Measurements from ENCODE around the gene WDR37.
"Not testable (repeated sequence)": the region's sequence is repeated elsewhere in the genome, so short reads cannot be mapped to it uniquely, and the experiment has no call there.

WDR37 gene

GRCh38 chr10:1156921-1157614 is 100.9 kb downstream of the WDR37 start:
- no peak for TF ChIP-seq EZH2 (IDR thresholded peaks at IDR 0.05; ENCODE audit: borderline replicate concordance, low read depth, low read length, severe bottlenecking)
- TF ChIP-seq, protein P1, sequence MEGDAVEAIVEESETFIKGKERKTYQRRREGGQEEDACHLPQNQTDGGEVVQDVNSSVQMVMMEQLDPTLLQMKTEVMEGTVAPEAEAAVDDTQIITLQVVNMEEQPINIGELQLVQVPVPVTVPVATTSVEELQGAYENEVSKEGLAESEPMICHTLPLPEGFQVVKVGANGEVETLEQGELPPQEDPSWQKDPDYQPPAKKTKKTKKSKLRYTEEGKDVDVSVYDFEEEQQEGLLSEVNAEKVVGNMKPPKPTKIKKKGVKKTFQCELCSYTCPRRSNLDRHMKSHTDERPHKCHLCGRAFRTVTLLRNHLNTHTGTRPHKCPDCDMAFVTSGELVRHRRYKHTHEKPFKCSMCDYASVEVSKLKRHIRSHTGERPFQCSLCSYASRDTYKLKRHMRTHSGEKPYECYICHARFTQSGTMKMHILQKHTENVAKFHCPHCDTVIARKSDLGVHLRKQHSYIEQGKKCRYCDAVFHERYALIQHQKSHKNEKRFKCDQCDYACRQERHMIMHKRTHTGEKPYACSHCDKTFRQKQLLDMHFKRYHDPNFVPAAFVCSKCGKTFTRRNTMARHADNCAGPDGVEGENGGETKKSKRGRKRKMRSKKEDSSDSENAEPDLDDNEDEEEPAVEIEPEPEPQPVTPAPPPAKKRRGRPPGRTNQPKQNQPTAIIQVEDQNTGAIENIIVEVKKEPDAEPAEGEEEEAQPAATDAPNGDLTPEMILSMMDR (IDR thresholded peaks at IDR 0.05; ENCODE audit: borderline replicate concordance, extremely low read depth, low read length, poor library complexity, severe bottlenecking), result no peak
- ATAC-seq (ENCODE audit: insufficient read depth, low read depth) (no peak), DNase-seq (no peak)
- Histone ChIP-seq H3K4me2 (ENCODE audit: insufficient read depth, low read length) (no peak overlapping the region), H3K27me3 (ENCODE audit: insufficient read depth, low read length, poor library complexity) (no peaks in the 10 kb centered on the region), H3K4me1 (ENCODE audit: insufficient read depth, low read length) (peaks cover 38% of the 10 kb centered on the region), H3K9me3 (ENCODE audit: insufficient read depth, low read length, severe bottlenecking) (no peaks in the 10 kb centered on the region), H4K20me1 (ENCODE audit: insufficient read depth, low read length) (no peaks in the 10 kb centered on the region), H3K9ac (ENCODE audit: low read depth, low read length) (no peak overlapping the region), H3K79me2 (ENCODE audit: insufficient read depth, low read length) (no peaks in the 10 kb centered on the region), H3K27ac (ENCODE audit: low read length) (no peak overlapping the region), H3K4me3 (ENCODE audit: low read depth in 1 of 2, low read length in 2 of 2) (no peak overlapping the region), H3K36me3 (ENCODE audit: insufficient read depth, low read length) (no peaks in the 10 kb centered on the region), H2AFZ (ENCODE audit: low read depth, low read length) (no peak overlapping the region)

GRCh38 chr10:1157615-1157933 is 101.4 kb downstream of the WDR37 start:
- no peaks in the 10 kb centered on the region for H4K20me1 ChIP-seq (ENCODE audit: insufficient read depth, low read length)
- no peak for DNase-seq
- H3K27me3 ChIP-seq (ENCODE audit: insufficient read depth, low read length, poor library complexity), result no peaks in the 10 kb centered on the region
- no peak overlapping the region for H3K9ac ChIP-seq (ENCODE audit: low read depth, low read length)
- no peaks in the 10 kb centered on the region for H3K9me3 ChIP-seq (ENCODE audit: insufficient read depth, low read length, severe bottlenecking)
- no peak for ATAC-seq (ENCODE audit: insufficient read depth, low read depth)
- H3K4me1 ChIP-seq (ENCODE audit: insufficient read depth, low read length), result peaks cover 35% of the 10 kb centered on the region
- no peaks in the 10 kb centered on the region for H3K79me2 ChIP-seq (ENCODE audit: insufficient read depth, low read length)
- no peak overlapping the region for H3K4me2 ChIP-seq (ENCODE audit: insufficient read depth, low read length)
- no peak overlapping the region for H2AFZ ChIP-seq (ENCODE audit: low read depth, low read length)
- H3K36me3 ChIP-seq (ENCODE audit: insufficient read depth, low read length), result no peaks in the 10 kb centered on the region
- no peak overlapping the region for H3K27ac ChIP-seq (ENCODE audit: low read length)
- H3K4me3 ChIP-seq (ENCODE audit: low read depth in 1 of 2, low read length in 2 of 2), result no peak overlapping the region
- TF ChIP-seq EZH2 (IDR thresholded peaks at IDR 0.05; ENCODE audit: borderline replicate concordance, low read depth, low read length, severe bottlenecking), result no peak
- TF ChIP-seq, protein P1 (IDR thresholded peaks at IDR 0.05; ENCODE audit: borderline replicate concordance, extremely low read depth, low read length, poor library complexity, severe bottlenecking), result no peak

- no peaks in the 10 kb centered on the region for H3K27me3 ChIP-seq (ENCODE audit: insufficient read depth, low read length, poor library complexity)
- no peak overlapping the region for H2AFZ ChIP-seq (ENCODE audit: low read depth, low read length)
- H4K20me1 ChIP-seq (ENCODE audit: insufficient read depth, low read length), result no peaks in the 10 kb centered on the region
- H3K9me3 ChIP-seq (ENCODE audit: insufficient read depth, low read length, severe bottlenecking), result no peaks in the 10 kb centered on the region
- TF ChIP-seq EZH2 (IDR thresholded peaks at IDR 0.05; ENCODE audit: borderline replicate concordance, low read depth, low read length, severe bottlenecking), result no peak
- TF ChIP-seq, protein P1 (IDR thresholded peaks at IDR 0.05; ENCODE audit: borderline replicate concordance, extremely low read depth, low read length, poor library complexity, severe bottlenecking), result no peak
- H3K9ac ChIP-seq (ENCODE audit: low read depth, low read length), result no peak overlapping the region
- no peak overlapping the region for H3K27ac ChIP-seq (ENCODE audit: low read length)
- H3K36me3 ChIP-seq (ENCODE audit: insufficient read depth, low read length), result no peaks in the 10 kb centered on the region
- peaks cover 31% of the 10 kb centered on the region for H3K4me1 ChIP-seq (ENCODE audit: insufficient read depth, low read length)
- H3K4me2 ChIP-seq (ENCODE audit: insufficient read depth, low read length), result no peak overlapping the region
- no peak overlapping the region for H3K4me3 ChIP-seq (ENCODE audit: low read depth in 1 of 2, low read length in 2 of 2)
- no peaks in the 10 kb centered on the region for H3K79me2 ChIP-seq (ENCODE audit: insufficient read depth, low read length)
- ATAC-seq (ENCODE audit: insufficient read depth, low read depth), result no peak
- DNase-seq, result no peak
These were observed 101.9 kb downstream of the WDR37 start for GRCh38 chr10:1158066-1158465.

DNA sequence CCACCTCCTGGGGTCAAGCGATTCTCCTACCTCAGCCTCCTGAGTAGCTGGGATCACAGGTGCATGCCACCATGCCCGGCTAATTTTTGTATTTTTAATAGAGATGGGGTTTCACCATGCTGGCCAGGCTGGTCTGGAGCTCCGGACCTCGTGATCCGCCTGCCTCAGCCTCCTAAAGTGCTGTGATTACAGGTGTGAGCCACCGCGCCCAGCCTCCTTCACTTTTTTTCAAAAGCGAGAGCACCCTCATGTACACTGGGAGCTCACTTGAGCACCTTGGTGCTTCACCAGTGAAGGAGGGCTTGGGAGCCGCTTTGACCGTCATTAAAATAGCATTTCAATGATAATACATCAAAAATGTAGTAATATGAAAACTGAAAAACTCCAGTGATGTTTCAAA is 102.4 kb downstream of the WDR37 start:
- not testable (repeated sequence) for H3K9ac ChIP-seq (ENCODE audit: low read depth, low read length)
- H3K4me1 ChIP-seq (ENCODE audit: insufficient read depth, low read length), result peaks cover 26% of the 10 kb centered on the region

More for the DNA sequence above, 102.4 kb downstream of the WDR37 start:
- H3K79me2 ChIP-seq (ENCODE audit: insufficient read depth, low read length); DNase-seq; H2AFZ ChIP-seq (ENCODE audit: low read depth, low read length); H3K36me3 ChIP-seq (ENCODE audit: insufficient read depth, low read length); H3K27ac ChIP-seq (ENCODE audit: low read length); H3K9me3 ChIP-seq (ENCODE audit: insufficient read depth, low read length, severe bottlenecking); H3K27me3 ChIP-seq (ENCODE audit: insufficient read depth, low read length, poor library complexity); H3K4me2 ChIP-seq (ENCODE audit: insufficient read depth, low read length); H3K4me3 ChIP-seq (ENCODE audit: low read depth in 1 of 2, low read length in 2 of 2); H4K20me1 ChIP-seq (ENCODE audit: insufficient read depth, low read length); ATAC-seq (ENCODE audit: insufficient read depth, low read depth): not testable (repeated sequence)
